Measurements from ENCODE around the gene ELAVL2. TPM values are rescaled to one million over a fixed set of nuclear protein-coding genes. Genes with fewer than 3 reads are reported as not detected.

ELAVL2 gene
- total and polyA plus RNA-seq, 9 of the 15 experiments (the other 6 are each of a cell fraction or from before 2014, with no cell fraction given), result not detected

- DNase-seq (ENCODE audit: extremely low read depth in 1 of 4, low spot score in 3 of 4) (no peak), FAIRE-seq (no peak), ATAC-seq (no peak)
- Histone ChIP-seq H3K4me3 (no peak overlapping the region), H4K20me1 (replicated peaks; ENCODE audit: control insufficient read depth, insufficient read depth, low read length) (no peaks in the 10 kb centered on the region), H3K79me2 (ENCODE audit: control insufficient read depth, insufficient read depth, low read length) (no peaks in the 10 kb centered on the region), H3K9me1 (ENCODE audit: control insufficient read depth, insufficient read depth, low read length) (no peaks in the 10 kb centered on the region), H2AFZ (ENCODE audit: low read depth, low read length) (no peak overlapping the region), H3K9ac (ENCODE audit: insufficient read depth in 1 of 2, low read depth in 2 of 2, low read length in 2 of 2) (no peak overlapping the region), H3K4me1 (replicated peaks in 1 of 2; ENCODE audit: control insufficient read depth in 2 of 2, insufficient read depth in 2 of 2, low read length in 2 of 2) (no peaks in the 10 kb centered on the region), H3K9me3 (replicated peaks; ENCODE audit: control insufficient read depth, insufficient read depth, low read depth, low read length) (no peaks in the 10 kb centered on the region), H3K36me3 (ENCODE audit: control insufficient read depth, insufficient read depth, low read length) (no peaks in the 10 kb centered on the region), H3K4me2 (ENCODE audit: insufficient read depth, low read length) (no peak overlapping the region), H3K27me3 (ENCODE audit: control insufficient read depth in 2 of 2, insufficient read depth in 2 of 2, low read length in 2 of 2) (no peaks in the 10 kb centered on the region), H3K27ac (ENCODE audit: extremely low read depth, low read depth, low read length) (no peak overlapping the region)
- in situ Hi-C loops (cut with MboI), result no loop called here
- ChIA-PET CTCF (ENCODE audit: low intra/inter-chr PET ratio) (no interaction called here), POLR2A (no interaction called here)
- intact Hi-C loops (cut with micrococcal nuclease), result no loop called here
- no TSS peak for BruUV-seq (replicated peaks)
- no peak for TF ChIP-seq STAT5A (IDR thresholded peaks at IDR 0.05; ENCODE audit: borderline replicate concordance, low read length)
- TF ChIP-seq RCOR1 (IDR thresholded peaks at IDR 0.05; ENCODE audit: borderline replicate concordance in 1 of 2, low read depth in 2 of 2, low read length in 2 of 2), result no peak
- no peak for TF ChIP-seq FOXK2 (conservative IDR thresholded peaks at IDR 0.05 in 1 of 2, IDR thresholded peaks at IDR 0.05 in 1 of 2; ENCODE audit: low read depth in 2 of 2)
- TF ChIP-seq ESRRB (CRISPR knock-in tag; IDR thresholded peaks at IDR 0.05; ENCODE audit: borderline replicate concordance), result no peak
- TF ChIP-seq THRAP3 (IDR thresholded peaks at IDR 0.05; ENCODE audit: borderline replicate concordance), result no peak
- TF ChIP-seq SLC30A9 (CRISPR knock-in tag; IDR thresholded peaks at IDR 0.05), result no peak
- no peak for TF ChIP-seq SNAPC5 (CRISPR knock-in tag; IDR thresholded peaks at IDR 0.05)
- no peak for TF ChIP-seq MCM2 (IDR thresholded peaks at IDR 0.05; ENCODE audit: low read depth)
- no CpG with 5 or more reads among the region's 1 CpG for whole genome bisulfite sequencing (ENCODE audit: insufficient coverage, low coverage, missing lambda C conversion rate)
Observed at GRCh38 chr9:23669776-23670175, 156.3 kb downstream of the ELAVL2 start.
